IMR-90 (cell line): ENCODE measurements around the gene SMIM31. TPM values are rescaled to one million over a fixed set of nuclear protein-coding genes. Genes with fewer than 3 reads are reported as not detected.

Source experiments
- ATAC-seq: fragments of 200-7000 bp; cut with Tn5 transposase; 2 replicates; pipeline ENCODE4 v1.9.1; 2020; ENCODE audit warnings: low read depth, mild to moderate bottlenecking, moderate library complexity
- BruUV-seq: library from RNA; stranded (reverse); fragments of 400-500 nt; replicated peaks from 2 replicates; lab custom pipeline; 2021; lab: Mats Ljungman, UMichigan
- CTCF ChIA-PET: fragments of 300-600 bp; formaldehyde crosslinking; extraction: SDS; loops from one replicate; lab custom pipeline; 2021; ENCODE audit warnings: antibody characterized with exemption; lab: Yijun Ruan, JAX
- POLR2A ChIA-PET: fragments of 300-600 bp; sonication (Branson Sonifier 250); formaldehyde crosslinking; loops from one replicate; lab custom pipeline; 2022; ENCODE audit warnings: antibody characterized with exemption; ENCODE audit not compliant: unreplicated experiment; lab: Charles Lee
- DNase-seq: peaks from one replicate; pipeline ENCODE4 v3.0.0; 2013
- H2AFZ ChIP-seq: replicated peaks from 2 replicates; pipeline ENCODE3; 2013; ENCODE audit warnings: low read length, mild to moderate bottlenecking; ENCODE audit not compliant: poor library complexity
- H2AK5ac ChIP-seq: 2 replicates; pipeline ENCODE4 v1.6.1; 2013; ENCODE audit warnings: low read depth, low read length, inconsistent platforms
- H2AK9ac ChIP-seq: replicated peaks from 2 replicates; pipeline ENCODE3; 2013; ENCODE audit warnings: mild to moderate bottlenecking, low read depth, low read length, moderate library complexity; ENCODE audit not compliant: poor library complexity
- H2BK120ac ChIP-seq: 2 replicates; pipeline ENCODE4 v1.6.1; 2013; ENCODE audit warnings: low read depth, low read length, inconsistent platforms
- H2BK15ac ChIP-seq: 3 replicates; pipeline ENCODE4 v1.6.1; 2013; ENCODE audit warnings: low read depth, low read length, inconsistent platforms
- H2BK20ac ChIP-seq: 2 replicates; pipeline ENCODE4 v1.6.1; 2013; ENCODE audit warnings: low read depth, mild to moderate bottlenecking, inconsistent platforms, low read length, moderate library complexity
- H2BK5ac ChIP-seq: 2 replicates; pipeline ENCODE4 v1.6.1; 2013; ENCODE audit warnings: mild to moderate bottlenecking, low read depth, low read length, inconsistent platforms; ENCODE audit not compliant: poor library complexity, severe bottlenecking
- H3K14ac ChIP-seq: replicated peaks from 2 replicates; pipeline ENCODE4 v1.6.1; 2013; ENCODE audit warnings: low read depth, low read length, inconsistent platforms
- H3K18ac ChIP-seq: 2 replicates; pipeline ENCODE4 v1.6.1; 2013; ENCODE audit warnings: low read depth, low read length, control low read depth
- H3K23ac ChIP-seq: 2 replicates; pipeline ENCODE4 v1.6.1; 2013; ENCODE audit warnings: low read depth, low read length, inconsistent platforms
- H3K27ac ChIP-seq: 2 replicates; pipeline ENCODE4 v1.5.1; 2013; ENCODE audit warnings: mild to moderate bottlenecking, control low read depth, low read length; ENCODE audit not compliant: insufficient read depth
- H3K27me3 ChIP-seq: 2 replicates; pipeline ENCODE4 v1.6.1; 2013; ENCODE audit warnings: low read length; ENCODE audit not compliant: control insufficient read depth, insufficient read depth
- H3K36me3 ChIP-seq: 2 replicates; pipeline ENCODE4 v1.6.1; 2013; ENCODE audit warnings: low read length, mixed read lengths; ENCODE audit not compliant: control insufficient read depth, insufficient read depth
- H3K4ac ChIP-seq: 2 replicates; pipeline ENCODE4 v1.6.1; 2013; ENCODE audit warnings: low read depth, low read length, inconsistent platforms
- H3K4me1 ChIP-seq: 2 replicates; pipeline ENCODE4 v1.6.1; 2013; ENCODE audit warnings: low read length, mixed read lengths; ENCODE audit not compliant: control insufficient read depth, insufficient read depth
- H3K4me2 ChIP-seq: 2 replicates; pipeline ENCODE4 v1.6.1; 2013; ENCODE audit warnings: low read depth, mild to moderate bottlenecking, control low read depth, low read length, moderate library complexity
- H3K4me3 ChIP-seq: 2 replicates; pipeline ENCODE4 v1.5.1; 2013; ENCODE audit warnings: low read depth, mild to moderate bottlenecking, control low read depth, low read length, moderate library complexity; ENCODE audit not compliant: insufficient read depth
- H3K56ac ChIP-seq: 2 replicates; pipeline ENCODE4 v1.6.1; 2013; ENCODE audit warnings: low read length, inconsistent platforms; ENCODE audit not compliant: insufficient read depth; ENCODE audit errors: extremely low read depth
- H3K79me1 ChIP-seq, 2 experiments: 2 replicates each; pipeline ENCODE4 v1.6.1; 2013; ENCODE audit warnings: low read length in 2 of 2, inconsistent platforms in 1 of 2, low read depth in 1 of 2
- H3K9ac ChIP-seq: 2 replicates; pipeline ENCODE4 v1.6.1; 2013; ENCODE audit warnings: low read depth, low read length, control low read depth
- H3K9me1 ChIP-seq: 2 replicates; pipeline ENCODE4 v1.6.1; 2013; ENCODE audit warnings: low read length, inconsistent platforms; ENCODE audit not compliant: insufficient read depth
- H3K9me3 ChIP-seq: 2 replicates; pipeline ENCODE4 v1.6.1; 2013; ENCODE audit warnings: low read length; ENCODE audit not compliant: control insufficient read depth, insufficient read depth
- H4K20me1 ChIP-seq: 2 replicates; pipeline ENCODE4 v1.6.1; 2013; ENCODE audit warnings: low read length, inconsistent platforms; ENCODE audit not compliant: insufficient read depth
- H4K5ac ChIP-seq: 2 replicates; pipeline ENCODE4 v1.6.1; 2013; ENCODE audit warnings: mild to moderate bottlenecking, low read depth, low read length, control low read depth
- H4K8ac ChIP-seq, 2 experiments: 2 replicates each; pipeline ENCODE4 v1.6.1; 2013; ENCODE audit warnings: low read depth in 2 of 2, low read length in 2 of 2, control low read depth in 1 of 2, inconsistent platforms in 1 of 2
- H4K91ac ChIP-seq: 2 replicates; pipeline ENCODE4 v1.6.1; 2013; ENCODE audit warnings: low read depth, low read length, inconsistent platforms; ENCODE audit not compliant: insufficient read depth
- BHLHE40 ChIP-seq: fragments of 150-350 bp; IDR thresholded peaks from 2 replicates; pipeline ENCODE4 v1.6.1; 2016; ENCODE audit warnings: mild to moderate bottlenecking, low read depth, low read length
- CEBPB ChIP-seq: IDR thresholded peaks from 2 replicates; pipeline ENCODE4 v1.6.1; 2012; ENCODE audit warnings: low read depth, low read length, improper control_type of control experiment
- CHD1 ChIP-seq: IDR thresholded peaks from 2 replicates; pipeline ENCODE4 v1.6.1; 2012; ENCODE audit warnings: low read depth, low read length, improper control_type of control experiment
- FOS ChIP-seq: fragments of 150-350 bp; IDR thresholded peaks from 2 replicates; pipeline ENCODE4 v1.6.1; 2016; ENCODE audit warnings: low read depth, low read length
- MAFK ChIP-seq: IDR thresholded peaks from 2 replicates; pipeline ENCODE4 v1.6.1; 2012; ENCODE audit warnings: low read depth, low read length, improper control_type of control experiment
- MAZ ChIP-seq: IDR thresholded peaks from 2 replicates; pipeline ENCODE4 v1.6.1; 2012; ENCODE audit warnings: low read depth, mild to moderate bottlenecking, low read length, improper control_type of control experiment, moderate library complexity, borderline replicate concordance
- MXI1 ChIP-seq: IDR thresholded peaks from 2 replicates; pipeline ENCODE4 v1.6.1; 2012; ENCODE audit warnings: low read depth, mild to moderate bottlenecking, low read length, moderate library complexity, borderline replicate concordance
- NFE2L2 ChIP-seq: fragments of 150-350 bp; IDR thresholded peaks from 2 replicates; pipeline ENCODE4 v1.6.1; 2016; ENCODE audit warnings: low read depth, mild to moderate bottlenecking, low read length
- POLR2A ChIP-seq: IDR thresholded peaks from 2 replicates; pipeline ENCODE4 v1.6.1; 2012; ENCODE audit warnings: mild to moderate bottlenecking, low read depth, low read length
- RAD21 ChIP-seq: IDR thresholded peaks from 2 replicates; pipeline ENCODE4 v1.6.1; 2012; ENCODE audit warnings: low read length, improper control_type of control experiment
- RCOR1 ChIP-seq: IDR thresholded peaks from 2 replicates; pipeline ENCODE4 v1.6.1; 2012; ENCODE audit warnings: mild to moderate bottlenecking, low read length, improper control_type of control experiment; ENCODE audit not compliant: insufficient replicate concordance
- RFX5 ChIP-seq: IDR thresholded peaks from 2 replicates; pipeline ENCODE4 v1.8.0; 2012; ENCODE audit warnings: low read depth, mild to moderate bottlenecking, low read length, moderate library complexity
- SMC3 ChIP-seq: fragments of 150-350 bp; IDR thresholded peaks from 2 replicates; pipeline ENCODE4 v1.6.1; 2016; ENCODE audit warnings: low read depth, mild to moderate bottlenecking, antibody characterized with exemption, low read length, moderate library complexity
- WGBS, 2 experiments: methylation state at CpG; one replicate each; pipeline versions ENCODE4 v1.1.5 to v1.1.7; 2013; ENCODE audit warnings: missing lambda C conversion rate in 2 of 2; ENCODE audit not compliant: insufficient read length in 1 of 2; ENCODE audit errors: extremely low coverage in 2 of 2; 5-methylcytosine and 5-hydroxymethylcytosine counted together
- dilution Hi-C: fragments of 300-500 bp; cut with HindIII; formaldehyde crosslinking; loops from one replicate; pipeline ENCODE4 v1.14.3; 2018; ENCODE audit warnings: low sequenced_read_pairs; ENCODE audit not compliant: unreplicated experiment
- in situ Hi-C: fragments of 300-500 bp; cut with MboI; formaldehyde crosslinking; loops from 3 replicates; pipeline ENCODE4 v1.14.3; 2019; ENCODE audit warnings: low sequenced_read_pairs, inconsistent platforms, mixed read lengths
- intact Hi-C: fragments of 100-400 bp; cut with micrococcal nuclease; formaldehyde crosslinking; loops from 2 replicates; pipeline ENCODE4 v1.10.0; 2022
- polyA plus RNA-seq, 3 experiments: library from polyadenylated mRNA; depleted of rRNA; stranded (reverse); fragments of >200 nt; gene quantifications; 2 replicates each; pipeline ENCODE4 v1.2.3, GENCODE V29; 2012; ENCODE audit warnings: low replicate concordance in 1 of 3
- total RNA-seq: library from RNA; depleted of rRNA; stranded (reverse); fragments of >200 nt; gene quantifications from 2 replicates; pipeline ENCODE4 v1.2.3, GENCODE V29; 2012
- TF ChIP-seq, protein P1 (sequence below): conservative IDR thresholded peaks from 2 replicates; pipeline ENCODE4 v1.5.1; 2012; ENCODE audit warnings: mild to moderate bottlenecking, low read depth, low read length, improper control_type of control experiment
- TF ChIP-seq, protein P2 (sequence below): fragments of 150-350 bp; IDR thresholded peaks from 2 replicates; pipeline ENCODE4 v1.6.1; 2017; ENCODE audit warnings: mild to moderate bottlenecking, antibody characterized with exemption, low read length, low read depth
- TF ChIP-seq, protein P3 (sequence below): fragments of 150-350 bp; IDR thresholded peaks from 2 replicates; pipeline ENCODE4 v1.6.1; 2016; ENCODE audit warnings: low read depth, mild to moderate bottlenecking, low read length, moderate library complexity, borderline replicate concordance

Gene SMIM31
- total and polyA plus RNA-seq, 2 of the 4 experiments (the other 2 are of a cell fraction): not detected

DNA sequence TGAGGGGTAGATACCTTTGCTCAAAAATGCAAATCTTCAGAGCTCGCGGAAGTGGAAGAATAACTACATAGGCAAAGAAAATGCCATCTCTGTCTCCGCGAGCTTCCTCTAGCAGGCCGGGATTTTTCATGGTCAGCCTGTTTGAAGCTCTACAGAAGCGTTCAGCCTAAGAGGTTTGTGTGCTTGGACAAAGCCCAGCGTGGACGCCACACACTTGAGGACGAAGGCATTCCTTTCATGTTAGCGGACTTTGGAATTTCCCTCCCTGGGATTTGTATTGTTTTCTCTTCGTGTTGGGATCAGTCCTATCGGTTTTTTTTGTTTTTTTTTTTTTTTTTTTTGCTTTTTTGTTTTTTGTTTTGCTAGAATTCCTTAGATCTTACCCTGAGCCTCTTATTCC is 53.7 kb downstream of the SMIM31 start:
- Histone ChIP-seq H3K4me3 (no peak overlapping the region), H3K18ac (no peak overlapping the region), H4K91ac (no peak overlapping the region), H3K27ac (no peak overlapping the region), H4K8ac (no peak overlapping the region), H3K56ac (no peak overlapping the region), H2BK15ac (no peak overlapping the region), H3K4ac (no peak overlapping the region), H3K23ac (no peak overlapping the region), H2AFZ (no peak overlapping the region), H2BK5ac (no peak overlapping the region), H3K9me3 (peaks cover 5% of the 10 kb centered on the region), H3K9me1 (no peaks in the 10 kb centered on the region), H3K14ac (no peak overlapping the region), H3K27me3 (no peaks in the 10 kb centered on the region), H4K5ac (no peak overlapping the region), H2AK9ac (no peak overlapping the region), H3K79me1 (no peaks in the 10 kb centered on the region), H3K4me1 (no peaks in the 10 kb centered on the region), H3K36me3 (no peaks in the 10 kb centered on the region), H4K20me1 (no peaks in the 10 kb centered on the region), H2BK120ac (no peak overlapping the region), H2BK20ac (no peak overlapping the region), H2AK5ac (no peak overlapping the region), H3K4me2 (no peak overlapping the region), H3K9ac (no peak overlapping the region)
- no peak for ATAC-seq
- 72% methylated on average over 5 of the region's 12 CpGs; no CpG with 5 or more reads in 1 of the 2 experiments for WGBS, 2 experiments
- no peak for TF ChIP-seq RFX5
- TF ChIP-seq CHD1: no peak
- TF ChIP-seq BHLHE40: no peak
- no peak for TF ChIP-seq NFE2L2
- TF ChIP-seq, protein P1, sequence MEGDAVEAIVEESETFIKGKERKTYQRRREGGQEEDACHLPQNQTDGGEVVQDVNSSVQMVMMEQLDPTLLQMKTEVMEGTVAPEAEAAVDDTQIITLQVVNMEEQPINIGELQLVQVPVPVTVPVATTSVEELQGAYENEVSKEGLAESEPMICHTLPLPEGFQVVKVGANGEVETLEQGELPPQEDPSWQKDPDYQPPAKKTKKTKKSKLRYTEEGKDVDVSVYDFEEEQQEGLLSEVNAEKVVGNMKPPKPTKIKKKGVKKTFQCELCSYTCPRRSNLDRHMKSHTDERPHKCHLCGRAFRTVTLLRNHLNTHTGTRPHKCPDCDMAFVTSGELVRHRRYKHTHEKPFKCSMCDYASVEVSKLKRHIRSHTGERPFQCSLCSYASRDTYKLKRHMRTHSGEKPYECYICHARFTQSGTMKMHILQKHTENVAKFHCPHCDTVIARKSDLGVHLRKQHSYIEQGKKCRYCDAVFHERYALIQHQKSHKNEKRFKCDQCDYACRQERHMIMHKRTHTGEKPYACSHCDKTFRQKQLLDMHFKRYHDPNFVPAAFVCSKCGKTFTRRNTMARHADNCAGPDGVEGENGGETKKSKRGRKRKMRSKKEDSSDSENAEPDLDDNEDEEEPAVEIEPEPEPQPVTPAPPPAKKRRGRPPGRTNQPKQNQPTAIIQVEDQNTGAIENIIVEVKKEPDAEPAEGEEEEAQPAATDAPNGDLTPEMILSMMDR: no peak
- TF ChIP-seq RCOR1: no peak
- TF ChIP-seq, protein P2, sequence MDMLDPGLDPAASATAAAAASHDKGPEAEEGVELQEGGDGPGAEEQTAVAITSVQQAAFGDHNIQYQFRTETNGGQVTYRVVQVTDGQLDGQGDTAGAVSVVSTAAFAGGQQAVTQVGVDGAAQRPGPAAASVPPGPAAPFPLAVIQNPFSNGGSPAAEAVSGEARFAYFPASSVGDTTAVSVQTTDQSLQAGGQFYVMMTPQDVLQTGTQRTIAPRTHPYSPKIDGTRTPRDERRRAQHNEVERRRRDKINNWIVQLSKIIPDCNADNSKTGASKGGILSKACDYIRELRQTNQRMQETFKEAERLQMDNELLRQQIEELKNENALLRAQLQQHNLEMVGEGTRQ: no peak
- no peak for TF ChIP-seq SMC3
- no peak for TF ChIP-seq RAD21
- TF ChIP-seq POLR2A: no peak
- TF ChIP-seq FOS: no peak
- TF ChIP-seq MAFK: no peak
- no peak for TF ChIP-seq MAZ
- no peak for TF ChIP-seq MXI1
- TF ChIP-seq CEBPB: no peak
- TF ChIP-seq, protein P3, sequence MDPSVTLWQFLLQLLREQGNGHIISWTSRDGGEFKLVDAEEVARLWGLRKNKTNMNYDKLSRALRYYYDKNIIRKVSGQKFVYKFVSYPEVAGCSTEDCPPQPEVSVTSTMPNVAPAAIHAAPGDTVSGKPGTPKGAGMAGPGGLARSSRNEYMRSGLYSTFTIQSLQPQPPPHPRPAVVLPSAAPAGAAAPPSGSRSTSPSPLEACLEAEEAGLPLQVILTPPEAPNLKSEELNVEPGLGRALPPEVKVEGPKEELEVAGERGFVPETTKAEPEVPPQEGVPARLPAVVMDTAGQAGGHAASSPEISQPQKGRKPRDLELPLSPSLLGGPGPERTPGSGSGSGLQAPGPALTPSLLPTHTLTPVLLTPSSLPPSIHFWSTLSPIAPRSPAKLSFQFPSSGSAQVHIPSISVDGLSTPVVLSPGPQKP: no peak
- dilution Hi-C loops: no loop called here
- intact Hi-C loops: no loop called here
- no TSS peak for BruUV-seq
- CTCF ChIA-PET: no interaction called here
- in situ Hi-C loops: no loop called here
- no peak for DNase-seq
- POLR2A ChIA-PET: no interaction called here
